Cortex of kidney (tissue), 1 donor: ENCODE data around the gene GTF2H2C_2.
"Not testable (repeated sequence)": the region's sequence is repeated elsewhere in the genome, so short reads cannot be mapped to it uniquely, and the experiment has no call there.

ENCODE experiments used
- DNase-seq: peaks from one replicate; lab custom pipeline; 2025; lab: John Stamatoyannopoulos, UW

The GTF2H2C_2 gene

GRCh38 chr5:70415117-70415516 is at the start of gene GTF2H2C_2:
Gene GTF2H2C_2, plus strand, starts transcription at chr5:70415368.
- not testable (repeated sequence) for DNase-seq

DNA sequence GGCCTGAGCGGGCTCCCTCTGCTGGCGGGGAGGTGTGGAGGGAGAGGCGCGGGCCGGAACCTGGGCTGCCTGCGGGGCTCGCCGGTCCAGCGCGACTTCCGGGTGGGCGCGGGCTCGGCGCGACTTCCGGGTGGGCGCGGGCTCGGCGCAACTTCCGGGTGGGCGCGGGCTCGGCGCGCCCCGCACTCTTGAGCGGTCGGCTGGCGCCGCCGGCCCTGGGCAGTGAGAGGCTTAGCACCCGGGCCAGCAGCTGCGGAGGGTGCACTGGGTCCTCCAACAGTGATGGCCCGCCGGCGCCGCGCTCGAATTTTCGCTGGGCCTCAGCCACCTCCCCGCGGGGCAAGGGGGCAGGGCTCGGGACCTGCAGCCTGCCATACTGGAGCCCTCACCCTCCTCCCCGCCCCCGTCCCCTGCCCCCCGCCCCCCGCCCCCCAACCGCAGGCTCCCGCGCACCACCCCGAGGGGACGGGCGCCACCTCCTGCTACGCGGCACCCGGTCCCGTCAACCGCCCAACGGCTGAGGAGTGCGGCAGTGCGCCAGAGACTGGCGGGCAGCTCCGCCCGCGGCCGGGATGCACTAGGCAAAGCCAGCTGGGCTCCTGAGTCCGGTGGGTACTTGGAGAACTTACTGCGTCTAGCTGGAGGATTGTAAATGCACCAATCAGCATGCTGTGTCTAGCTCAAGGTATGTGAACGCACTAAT is 14.0 kb upstream of the GTF2H2C_2 start:
- not testable (repeated sequence) for DNase-seq

- not testable (repeated sequence) for DNase-seq
Measured at GRCh38 chr5:70421322-70421721, 6.2 kb downstream of the GTF2H2C_2 start.

DNA sequence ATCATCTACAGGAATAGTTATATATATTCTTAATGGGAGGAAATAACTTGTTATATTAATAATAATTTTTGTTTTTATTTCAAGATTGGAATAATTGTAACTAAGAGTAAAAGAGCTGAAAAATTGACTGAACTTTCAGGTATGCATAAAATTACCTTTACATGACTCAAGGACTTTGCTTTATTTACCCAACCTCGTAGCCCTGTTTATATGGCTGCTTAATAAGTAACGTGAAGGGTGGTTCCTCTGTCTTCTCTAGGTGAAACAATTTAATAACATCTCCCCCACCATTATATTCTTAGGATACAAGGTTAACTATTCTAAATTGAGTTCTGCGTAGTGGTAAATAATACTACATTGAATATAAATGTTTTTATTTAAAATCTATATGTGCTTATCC is 8.0 kb downstream of the GTF2H2C_2 start:
- not testable (repeated sequence) for DNase-seq

DNA sequence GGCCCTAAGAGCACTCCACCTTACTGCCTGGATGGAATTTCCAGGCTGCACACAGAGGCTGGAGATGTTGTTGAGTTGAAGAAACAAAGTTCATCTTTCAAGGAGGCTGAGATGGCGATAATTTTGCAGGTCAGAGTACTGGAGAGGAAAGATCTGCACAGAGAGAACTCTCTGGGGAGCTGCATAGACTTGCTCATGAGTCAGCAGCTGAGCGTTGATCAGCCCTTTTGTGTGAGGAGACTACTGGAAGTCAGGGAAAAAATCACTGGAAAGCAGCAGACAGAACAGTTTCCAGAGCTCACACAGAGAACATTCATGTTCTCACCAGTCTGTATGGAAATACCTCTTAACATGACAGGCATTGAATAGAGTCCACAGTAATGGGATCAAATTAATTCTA is 23.4 kb downstream of the GTF2H2C_2 start:
- DNase-seq = not testable (repeated sequence)

GRCh38 chr5:70449565-70449964 is 34.4 kb downstream of the GTF2H2C_2 start:
- not testable (repeated sequence) for DNase-seq

DNA sequence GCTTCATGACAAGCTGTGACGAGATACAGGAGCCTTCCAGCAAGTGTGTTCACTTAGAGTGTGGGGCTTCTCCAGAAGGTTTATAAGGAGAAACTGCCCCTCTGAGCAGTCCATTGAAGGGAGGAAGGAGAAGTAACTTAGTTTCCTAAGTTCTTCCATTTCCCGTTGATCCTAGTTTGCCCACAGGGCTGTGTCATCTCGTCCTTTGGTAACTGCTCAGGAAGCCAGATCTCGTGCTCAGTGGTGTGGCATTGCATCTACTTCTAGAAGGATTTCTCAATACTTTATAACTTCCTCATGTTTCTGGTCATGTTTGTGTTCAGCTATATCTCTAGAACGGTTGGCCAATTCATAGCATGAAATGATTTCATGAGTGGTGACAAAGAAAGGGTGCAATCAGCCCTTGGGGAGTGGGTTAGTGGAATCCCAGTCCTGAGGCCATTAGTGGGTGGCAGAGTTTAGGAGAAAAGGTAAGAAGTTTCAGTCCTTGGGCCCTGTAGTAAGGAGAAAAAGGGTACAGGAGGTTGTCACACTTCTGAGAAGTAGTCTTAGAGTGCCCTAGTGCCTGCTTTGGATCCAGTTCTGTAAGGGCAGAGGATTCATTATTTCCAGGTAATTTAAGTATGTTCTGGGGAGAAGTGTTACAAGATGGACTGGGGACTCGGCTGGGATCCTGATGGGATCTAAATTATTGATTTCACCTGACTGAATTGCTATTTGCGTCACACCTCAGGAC is 36.2 kb downstream of the GTF2H2C_2 start:
- DNase-seq = not testable (repeated sequence)

- not testable (repeated sequence) for DNase-seq
Measured at GRCh38 chr5:70457093-70457492, 41.9 kb downstream of the GTF2H2C_2 start.

DNA sequence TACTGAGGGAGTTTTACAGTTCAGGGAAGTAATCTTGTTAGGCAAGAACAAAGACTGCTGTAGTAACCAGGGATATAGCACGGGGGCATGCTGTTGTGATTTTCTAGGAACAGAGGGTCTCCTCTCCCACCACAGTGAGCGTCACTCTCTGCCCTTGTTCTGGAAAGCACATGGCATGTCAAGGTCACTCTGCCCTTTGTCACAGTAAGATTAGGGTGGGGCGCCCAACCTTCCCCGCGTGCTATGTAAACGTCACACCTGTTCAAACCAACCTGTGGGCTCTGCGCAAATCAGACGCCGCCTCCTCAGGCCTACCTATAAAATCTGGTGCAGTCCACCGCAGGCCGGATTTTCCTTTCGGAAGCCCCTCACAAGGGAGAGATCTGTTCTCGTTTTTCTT is 44.0 kb downstream of the GTF2H2C_2 start:
- DNase-seq = not testable (repeated sequence)

DNA sequence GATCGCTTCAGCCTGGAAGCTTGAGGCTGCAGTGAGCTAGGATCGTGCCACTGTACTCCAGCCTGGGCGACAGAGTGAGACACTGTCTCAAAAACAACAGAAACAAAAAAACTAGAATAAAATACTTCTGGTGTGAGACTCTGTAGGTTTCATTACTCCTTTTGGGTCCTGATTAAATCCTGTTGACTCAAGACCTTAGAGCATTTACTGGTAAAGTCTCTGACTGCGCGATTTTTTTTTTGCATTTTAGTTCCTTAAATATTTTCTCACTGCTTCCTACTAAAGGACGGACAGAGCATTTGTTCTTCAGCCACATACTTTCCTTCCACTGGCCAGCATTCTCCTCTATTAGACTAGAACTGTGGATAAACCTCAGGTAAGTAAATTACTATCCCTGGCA is 46.8 kb downstream of the GTF2H2C_2 start:
- DNase-seq = not testable (repeated sequence)

DNA sequence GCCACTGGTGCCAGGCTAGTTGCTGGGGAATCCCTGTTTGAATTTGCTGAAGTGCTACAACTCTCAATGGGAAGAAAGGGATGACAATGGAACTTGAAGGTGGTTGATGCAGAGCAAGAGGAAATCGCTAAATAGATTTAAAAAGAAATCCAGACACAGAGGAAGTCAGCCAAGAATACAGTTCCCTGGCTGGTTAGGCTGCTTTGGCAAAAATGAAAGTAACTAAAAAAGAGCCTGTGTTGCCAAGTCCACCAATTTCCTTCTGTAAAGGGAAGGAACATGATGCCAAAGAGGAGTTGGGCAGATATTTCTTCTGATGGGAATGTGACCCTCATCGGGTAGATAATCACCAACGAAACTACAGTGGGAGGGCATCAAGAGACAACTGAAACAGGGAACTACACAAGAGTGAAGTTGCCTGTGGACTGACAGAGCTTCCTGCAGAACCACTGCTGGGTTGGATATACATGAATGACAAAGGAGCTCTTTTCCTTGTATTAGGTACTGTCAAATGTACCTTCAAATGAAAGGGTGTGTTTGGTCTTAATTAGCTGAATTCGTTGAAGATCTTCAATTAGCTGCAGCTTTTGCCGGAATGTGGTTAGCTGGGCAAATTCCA is 49.0 kb downstream of the GTF2H2C_2 start:
- not testable (repeated sequence) for DNase-seq

GRCh38 chr5:70469926-70470509 is 54.9 kb downstream of the GTF2H2C_2 start:
- DNase-seq = not testable (repeated sequence)
